Middle frontal gyrus (tissue), 1 donor: Measurements from ENCODE around the gene COL13A1.

ENCODE experiments used
- DNase-seq: peaks from one replicate; pipeline ENCODE4 v3.0.0-alpha.2; 2015; ENCODE audit warnings: low spot score; ENCODE audit errors: extremely low spot score

COL13A1 gene

DNA sequence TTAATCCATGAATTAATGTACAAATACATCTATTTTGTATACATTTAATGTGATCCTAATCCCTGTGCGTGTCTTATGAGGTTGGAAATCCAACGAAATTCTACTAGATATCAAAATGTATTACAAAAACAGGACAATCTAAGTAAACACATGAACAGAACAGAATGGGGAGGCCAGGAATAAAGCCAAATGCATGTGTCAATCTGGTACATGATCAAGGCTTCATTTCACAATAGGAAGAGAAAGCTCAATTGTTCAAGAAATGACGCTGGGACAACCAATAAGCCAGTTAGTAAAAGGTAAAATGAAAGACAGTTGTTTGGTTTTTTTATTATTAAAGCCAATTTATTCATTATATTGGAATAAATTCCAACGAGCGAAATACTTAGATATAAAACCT, 83.0 kb downstream of the COL13A1 start:
- no peak for DNase-seq

DNA sequence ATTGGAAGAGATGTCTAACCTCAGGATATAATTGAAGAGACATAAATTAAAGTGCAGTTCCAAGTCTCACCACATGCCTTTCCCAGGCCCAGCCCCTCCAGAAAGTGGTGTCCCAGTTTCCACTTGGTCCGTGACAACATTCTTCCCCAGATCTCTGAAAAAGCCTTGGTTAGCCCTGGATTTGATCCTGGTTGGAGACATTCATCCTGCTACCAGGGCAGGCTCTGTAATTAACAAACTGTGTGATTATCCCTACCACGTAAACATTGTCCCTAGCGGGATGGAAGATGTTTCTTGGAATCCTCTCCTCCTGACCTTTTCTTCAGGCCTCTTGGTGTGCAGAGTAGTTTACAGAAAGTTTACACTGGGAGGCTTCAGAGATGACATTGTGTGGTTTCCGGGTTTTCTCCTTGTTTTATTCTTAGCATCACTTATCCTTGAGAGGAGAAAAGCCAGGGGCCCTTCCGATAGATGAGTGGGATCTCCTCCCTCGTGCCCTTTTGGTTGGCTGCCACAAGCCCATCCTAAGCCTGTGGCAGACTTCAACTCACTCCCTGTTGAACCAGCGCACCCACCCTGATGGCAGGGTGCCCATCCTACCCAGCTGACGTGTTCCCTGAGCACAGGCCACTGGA, 83.8 kb downstream of the COL13A1 start:
- DNase-seq = no peak

DNA sequence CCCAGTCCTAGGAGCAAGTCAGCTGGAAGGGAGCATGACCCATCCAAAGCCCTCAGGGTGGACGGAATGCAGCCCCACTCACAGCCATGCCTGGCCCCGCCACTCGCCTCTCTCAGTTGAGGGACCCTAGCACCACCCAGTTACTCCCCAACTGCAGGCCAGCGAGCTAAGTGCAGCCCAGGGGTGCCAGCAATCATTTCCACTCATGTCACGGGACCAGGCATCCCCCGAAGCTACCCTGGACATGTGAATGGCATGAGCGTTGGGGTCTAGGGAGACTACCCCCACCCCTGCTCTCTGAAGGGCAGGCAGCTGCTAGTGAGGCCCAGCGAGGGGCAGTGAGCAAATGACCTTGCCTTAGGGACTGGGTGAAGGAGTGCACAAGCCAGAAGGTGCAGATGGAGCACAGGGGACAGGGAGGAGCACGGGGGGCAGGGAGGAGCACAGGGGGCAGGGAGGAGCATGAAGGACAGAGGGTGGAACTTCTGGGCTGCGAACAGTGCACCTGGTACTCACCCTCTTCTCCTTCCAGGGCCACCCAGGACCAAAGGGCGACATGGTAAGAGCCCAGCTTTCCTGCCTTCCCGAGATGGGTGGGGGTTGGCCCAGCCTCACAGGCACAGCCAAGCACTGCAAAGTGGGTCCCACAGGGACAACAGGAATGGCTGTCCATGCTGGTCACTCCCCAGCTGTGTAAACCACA, 87.3 kb downstream of the COL13A1 start:
- DNase-seq = no peak

DNA sequence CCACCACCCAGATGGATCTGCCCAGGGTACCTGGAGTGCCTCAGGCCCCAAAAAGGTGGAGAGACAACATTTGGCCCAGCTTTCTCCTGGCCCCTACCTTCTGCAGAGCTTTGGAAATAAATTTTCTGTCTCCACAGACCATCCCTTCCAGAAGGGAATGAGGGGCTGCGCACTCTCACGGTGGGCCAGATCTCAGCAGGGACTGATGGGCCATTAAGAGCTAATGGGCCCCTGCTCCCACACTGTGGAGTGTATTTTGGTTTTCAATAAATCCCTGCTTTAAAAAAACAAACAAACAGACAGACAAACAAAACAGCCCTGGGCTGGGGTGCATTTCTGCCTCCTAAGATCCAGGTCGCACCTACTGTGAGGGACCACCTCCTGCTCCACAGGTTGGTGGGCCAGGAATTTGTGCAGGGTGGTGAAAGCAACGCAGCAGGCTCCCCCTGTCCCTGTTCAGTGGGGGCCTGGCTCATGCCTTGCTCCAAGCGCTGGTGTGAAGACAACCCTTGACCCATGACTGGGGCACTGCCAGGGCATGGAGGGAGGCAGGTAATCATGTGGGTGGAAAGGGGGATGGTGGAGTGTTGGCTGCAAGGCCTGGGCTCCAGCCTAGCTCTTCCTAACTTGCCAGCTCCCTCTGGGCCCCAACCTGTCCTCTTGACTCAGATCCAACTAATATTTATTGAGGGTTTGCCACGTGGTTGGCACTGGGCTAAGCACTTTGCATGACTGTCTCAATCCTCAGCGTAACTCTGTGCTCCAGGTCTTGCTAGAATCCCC, 88.5 kb downstream of the COL13A1 start:
- no peak for DNase-seq

DNA sequence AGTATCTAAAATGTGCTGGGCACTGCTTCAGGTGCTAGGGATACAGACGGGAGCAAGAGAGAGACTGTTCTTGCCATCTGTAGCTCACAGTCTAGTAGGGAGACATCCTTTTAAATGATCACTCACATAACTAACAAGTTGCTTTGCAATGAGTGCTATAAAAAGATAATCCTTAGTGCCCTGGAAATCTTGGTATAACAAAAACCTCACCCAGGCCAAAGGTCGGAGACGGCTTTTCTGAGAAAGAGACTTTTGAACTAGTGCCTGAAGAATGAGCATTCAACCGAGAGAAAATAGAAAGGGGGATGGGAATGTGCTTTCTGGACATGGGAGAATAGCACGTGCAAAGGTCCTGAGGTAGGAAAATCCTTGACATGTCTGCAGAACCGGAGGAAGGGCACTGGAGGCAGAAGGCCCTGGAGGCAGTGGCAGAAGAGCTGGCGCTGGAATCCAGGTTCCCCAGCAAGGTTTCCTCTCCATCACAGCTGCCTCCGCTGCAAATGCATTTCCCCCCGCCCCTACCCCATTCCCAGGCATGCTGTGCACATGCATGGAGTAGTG, 89.4 kb downstream of the COL13A1 start:
- DNase-seq = no peak

DNA sequence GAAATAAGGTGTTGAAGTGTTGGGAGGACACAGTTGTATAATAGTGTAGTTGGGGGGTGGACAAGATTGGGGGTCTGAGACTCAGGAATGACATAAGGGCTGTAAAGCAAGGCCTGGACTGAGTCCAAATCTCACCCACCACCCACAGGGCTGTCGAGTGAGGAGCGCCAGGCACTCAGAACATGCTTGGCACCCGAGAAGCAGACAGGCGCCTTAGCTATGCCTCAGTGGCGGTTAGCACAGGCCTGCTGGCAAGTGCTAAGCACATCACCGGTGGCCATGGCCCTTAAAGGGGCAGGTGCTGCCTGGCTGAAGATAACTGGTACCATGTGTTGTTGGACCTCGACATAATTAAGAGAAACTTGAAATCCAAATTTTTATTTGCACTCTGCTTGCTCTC, 90.7 kb downstream of the COL13A1 start:
- DNase-seq = no peak

DNA sequence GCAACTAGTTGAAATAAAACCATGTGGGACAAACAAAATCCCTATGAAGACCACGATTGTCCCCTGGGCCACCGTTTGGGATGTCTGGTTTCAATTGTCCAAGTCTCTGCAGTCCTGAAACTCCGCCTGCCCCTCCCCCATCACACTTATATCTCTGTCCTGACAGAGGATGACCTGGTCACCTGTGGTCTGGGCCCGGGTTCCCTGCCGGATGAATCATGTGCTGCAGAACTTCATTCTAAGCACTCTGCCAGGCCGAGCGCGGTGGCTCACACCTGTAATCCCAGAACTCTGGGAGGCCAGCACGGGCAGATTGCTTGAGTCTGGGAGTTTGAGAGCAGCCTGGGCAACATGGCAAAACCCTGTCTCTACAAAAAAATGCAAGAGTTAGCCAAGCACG, 91.1 kb downstream of the COL13A1 start:
- DNase-seq = no peak

DNA sequence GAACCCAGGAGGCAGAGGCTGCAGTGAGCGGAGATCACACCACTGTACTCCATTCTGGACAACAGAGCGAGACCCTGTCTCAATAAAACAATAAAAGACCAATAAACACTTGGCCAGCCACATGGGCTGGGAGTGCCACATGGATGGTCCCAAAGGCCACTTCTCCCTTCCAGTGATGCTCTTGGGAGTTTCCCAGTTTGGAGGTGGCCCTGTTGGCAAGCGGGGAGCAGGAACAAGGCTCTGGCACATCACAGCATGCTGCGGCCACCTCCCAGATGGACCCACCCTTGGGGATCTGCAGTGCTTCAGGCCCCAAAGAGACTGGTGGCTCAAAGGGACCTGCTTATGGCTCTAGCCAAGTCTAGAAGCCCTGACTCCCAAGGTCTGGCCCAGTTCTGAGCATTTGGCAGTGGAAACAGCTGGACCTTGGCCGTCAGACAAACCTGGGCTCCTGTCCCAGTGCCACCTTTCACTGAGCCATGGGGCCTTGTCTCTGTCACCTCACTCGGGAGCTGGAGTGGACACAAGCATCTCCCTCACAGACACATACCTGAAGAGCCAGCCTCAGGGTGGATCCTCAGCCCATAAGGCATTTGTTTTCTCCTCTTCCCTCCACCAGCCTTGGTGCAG, 91.7 kb downstream of the COL13A1 start:
- no peak for DNase-seq

DNA sequence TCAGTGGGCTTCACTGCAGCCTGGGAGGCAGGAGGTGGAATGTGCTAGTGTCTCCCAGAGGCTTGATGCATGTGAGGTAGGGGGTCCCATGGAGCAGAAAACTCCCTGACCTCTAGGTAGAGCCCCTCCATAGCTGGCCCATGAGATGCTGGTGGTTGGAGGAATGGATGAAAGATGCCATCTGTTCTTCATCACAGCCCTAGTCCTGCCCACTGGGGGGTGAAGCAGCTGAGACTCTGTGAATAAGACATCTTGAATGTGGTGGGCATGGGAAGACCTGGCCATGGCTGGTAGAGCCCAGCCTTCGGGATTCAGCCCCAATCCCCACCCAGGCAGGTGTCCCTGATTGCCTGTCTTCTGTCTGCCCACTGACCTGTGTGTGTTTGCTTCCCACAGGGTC, 92.5 kb downstream of the COL13A1 start:
- no peak for DNase-seq

DNA sequence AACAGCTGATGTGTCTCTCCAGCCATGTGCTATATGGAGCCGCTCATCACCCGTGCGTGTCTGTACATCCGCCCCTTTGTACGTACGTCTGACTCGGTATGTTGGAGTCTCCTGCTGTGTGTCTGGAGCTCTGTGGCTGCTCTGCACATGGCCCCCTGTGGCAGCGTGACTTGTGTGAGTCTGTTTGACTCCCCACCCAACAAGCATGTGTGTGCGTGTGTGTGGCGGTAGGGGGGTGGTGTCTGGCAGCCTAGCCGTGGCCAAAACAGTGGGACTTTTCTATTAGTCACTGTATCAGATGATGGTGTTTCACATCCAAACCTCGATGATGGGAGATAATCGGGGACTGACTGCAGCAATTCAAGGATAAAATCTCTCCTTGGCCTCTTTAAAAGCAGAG, 94.1 kb downstream of the COL13A1 start:
- DNase-seq = no peak

DNA sequence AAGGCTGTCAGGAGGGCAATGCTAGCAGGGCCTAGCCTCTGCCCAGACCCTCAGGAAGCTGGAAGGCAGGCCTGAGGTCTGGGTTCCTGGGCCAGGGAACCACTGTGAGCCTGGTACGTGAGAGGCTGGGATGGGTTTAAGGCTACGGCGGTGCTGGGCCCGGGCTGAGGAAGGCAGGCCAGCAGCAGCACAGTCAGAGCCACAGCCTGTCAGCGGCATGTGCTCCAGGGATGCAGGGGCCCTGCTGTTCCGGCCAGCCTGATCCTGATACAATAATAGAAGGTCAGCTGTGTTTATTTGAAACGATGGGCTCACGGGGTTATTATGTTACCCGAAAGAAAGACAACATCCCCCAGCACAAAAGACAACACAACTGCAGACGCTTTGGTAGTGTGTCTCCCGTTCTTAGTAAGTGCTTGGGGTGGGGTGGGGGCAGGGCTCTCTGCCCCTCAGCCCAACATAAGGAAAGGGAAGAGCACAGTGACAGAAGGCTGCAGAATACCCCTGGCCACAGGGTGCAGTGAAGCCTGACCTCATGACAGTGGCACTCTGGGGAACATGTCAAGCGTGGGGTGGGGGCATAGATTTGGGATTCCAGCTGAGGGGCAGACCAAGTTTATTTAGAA, 95.0 kb downstream of the COL13A1 start:
- DNase-seq = no peak

DNA sequence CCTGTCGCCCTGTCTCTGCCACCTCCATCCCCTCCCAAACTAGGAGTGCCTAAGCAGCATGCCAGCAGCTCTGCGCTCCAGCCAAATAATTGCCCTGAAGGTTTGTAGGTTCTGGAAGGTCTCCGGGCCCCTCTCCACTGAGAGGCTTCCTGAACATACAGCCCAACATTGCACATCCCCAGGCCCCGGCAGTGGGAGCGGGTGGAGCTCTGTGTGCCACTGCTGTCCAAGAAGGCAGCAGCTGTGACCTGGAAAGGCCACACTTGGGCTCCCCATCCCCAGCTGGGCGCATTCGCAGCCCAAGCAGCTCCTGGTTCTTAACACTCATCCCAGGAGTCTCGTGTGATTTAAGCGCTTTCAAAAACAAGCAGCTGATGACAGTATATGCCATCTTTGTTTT, 95.7 kb downstream of the COL13A1 start:
- DNase-seq = no peak

DNA sequence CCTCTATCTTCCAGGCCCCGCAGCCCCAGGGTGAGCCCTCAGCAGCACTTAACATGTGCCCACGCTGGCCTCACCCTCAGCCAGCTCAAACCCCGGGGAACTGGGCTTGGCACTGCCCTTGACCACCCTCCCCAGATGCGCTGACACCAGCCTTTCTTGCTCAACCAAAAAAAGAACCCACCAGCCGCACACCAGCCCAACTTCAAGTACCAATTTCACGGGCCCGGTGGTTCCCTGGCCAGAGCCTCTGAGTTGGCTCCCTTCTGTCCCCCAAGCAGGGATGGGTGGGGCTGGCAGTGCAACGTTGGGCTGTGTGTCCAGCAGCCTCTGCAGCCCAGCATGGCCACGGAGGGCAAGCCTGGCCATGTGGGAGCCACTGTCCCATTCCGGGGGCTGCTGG, 96.3 kb downstream of the COL13A1 start:
- no peak for DNase-seq

DNA sequence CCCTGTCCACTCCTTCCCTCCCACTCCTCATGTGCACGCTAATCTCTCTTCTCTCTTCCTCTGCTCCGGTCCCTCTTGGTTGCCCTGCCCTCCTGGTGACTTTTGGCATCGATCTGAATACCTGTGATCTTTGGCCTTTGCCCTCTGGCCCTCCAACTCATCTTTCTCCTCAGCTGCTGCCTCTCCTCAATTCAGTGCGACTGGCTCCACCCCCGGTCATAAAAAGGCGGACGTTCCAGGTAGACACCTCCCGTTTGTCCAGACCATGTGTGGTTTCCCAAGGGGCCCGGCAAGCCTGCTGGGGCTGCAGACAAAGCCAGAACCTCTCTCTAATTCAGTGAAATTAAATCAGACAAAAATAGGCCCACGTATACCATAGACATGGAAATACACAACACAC, 96.8 kb downstream of the COL13A1 start:
- no peak for DNase-seq

DNA sequence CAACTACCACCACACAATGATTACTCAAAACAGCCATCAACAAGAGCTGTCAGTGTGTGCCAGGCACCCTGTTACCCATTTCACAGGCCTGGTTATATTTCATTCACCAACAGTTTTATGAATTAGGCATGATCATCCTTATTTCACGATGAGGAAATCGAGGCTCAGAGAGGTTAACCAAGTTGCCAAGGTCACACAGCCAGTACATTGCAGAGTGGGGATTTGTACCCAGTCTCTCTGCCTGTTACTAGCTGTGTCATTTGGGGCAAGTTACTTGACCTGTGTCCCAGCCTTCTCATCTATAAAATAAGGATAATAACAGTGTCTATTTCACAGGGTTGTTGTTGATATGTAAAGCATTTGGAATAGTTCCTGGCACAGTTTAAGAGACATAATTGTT, 97.2 kb downstream of the COL13A1 start:
- DNase-seq = no peak

DNA sequence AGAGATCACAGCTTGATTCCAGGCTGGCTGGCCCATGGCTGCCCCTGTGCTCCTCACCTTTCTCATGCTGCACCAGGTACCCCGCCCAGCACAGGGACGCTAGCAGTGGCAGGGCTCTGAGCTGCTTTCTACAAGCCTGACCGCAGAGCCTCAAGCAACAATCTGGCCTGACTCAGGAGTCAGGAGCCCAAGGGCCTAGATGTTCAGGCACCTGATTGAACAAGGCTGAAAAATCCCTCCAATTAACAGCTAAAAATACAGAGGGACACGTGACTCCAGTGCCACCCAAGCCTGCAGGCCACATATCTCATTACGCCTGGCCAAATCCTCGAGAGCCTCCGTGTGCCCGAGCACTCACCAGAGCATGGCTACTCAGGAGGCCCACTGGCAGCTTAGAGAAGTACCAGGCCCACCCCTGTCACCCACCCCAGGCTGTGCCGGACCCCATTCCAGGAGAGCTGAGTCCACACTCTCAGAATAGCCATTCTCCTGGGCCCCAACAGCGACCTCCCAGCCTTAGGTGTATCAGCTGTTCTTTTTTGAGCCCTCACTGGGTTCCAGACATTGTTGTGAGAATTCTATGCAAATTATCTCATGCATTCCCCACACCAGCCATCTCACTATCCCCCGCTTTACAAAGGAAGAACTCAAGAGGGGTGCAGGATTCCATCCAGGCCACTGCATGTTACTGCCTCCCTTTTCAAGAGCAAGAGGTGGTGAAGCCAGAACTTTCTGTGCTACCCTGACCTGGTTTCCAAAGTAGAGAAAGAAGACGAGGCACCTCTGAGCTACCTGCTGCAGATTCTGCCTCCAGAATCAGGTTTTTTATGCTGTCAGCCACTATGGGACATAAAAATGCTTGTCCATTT, 98.3 kb downstream of the COL13A1 start:
- DNase-seq = no peak

DNA sequence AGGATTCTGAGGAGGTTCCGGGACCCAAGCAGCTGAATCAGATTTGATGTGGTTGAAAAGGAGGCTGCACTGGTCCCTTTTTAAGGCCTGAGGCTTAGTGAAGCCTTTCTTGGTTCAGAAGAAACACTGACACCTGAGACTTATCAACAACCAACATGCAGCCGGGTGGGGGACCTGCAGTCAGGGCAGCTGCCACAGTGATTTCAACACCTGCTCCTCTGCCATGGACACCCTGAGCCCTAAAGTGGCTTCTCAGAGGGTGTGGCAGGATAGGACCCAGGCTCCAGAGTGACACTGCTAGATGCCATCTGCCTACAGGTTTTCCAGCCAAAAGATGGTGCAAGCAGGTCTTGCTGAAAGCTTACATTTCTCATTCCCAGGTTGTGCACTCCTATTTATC, 99.3 kb downstream of the COL13A1 start:
- no peak for DNase-seq

DNA sequence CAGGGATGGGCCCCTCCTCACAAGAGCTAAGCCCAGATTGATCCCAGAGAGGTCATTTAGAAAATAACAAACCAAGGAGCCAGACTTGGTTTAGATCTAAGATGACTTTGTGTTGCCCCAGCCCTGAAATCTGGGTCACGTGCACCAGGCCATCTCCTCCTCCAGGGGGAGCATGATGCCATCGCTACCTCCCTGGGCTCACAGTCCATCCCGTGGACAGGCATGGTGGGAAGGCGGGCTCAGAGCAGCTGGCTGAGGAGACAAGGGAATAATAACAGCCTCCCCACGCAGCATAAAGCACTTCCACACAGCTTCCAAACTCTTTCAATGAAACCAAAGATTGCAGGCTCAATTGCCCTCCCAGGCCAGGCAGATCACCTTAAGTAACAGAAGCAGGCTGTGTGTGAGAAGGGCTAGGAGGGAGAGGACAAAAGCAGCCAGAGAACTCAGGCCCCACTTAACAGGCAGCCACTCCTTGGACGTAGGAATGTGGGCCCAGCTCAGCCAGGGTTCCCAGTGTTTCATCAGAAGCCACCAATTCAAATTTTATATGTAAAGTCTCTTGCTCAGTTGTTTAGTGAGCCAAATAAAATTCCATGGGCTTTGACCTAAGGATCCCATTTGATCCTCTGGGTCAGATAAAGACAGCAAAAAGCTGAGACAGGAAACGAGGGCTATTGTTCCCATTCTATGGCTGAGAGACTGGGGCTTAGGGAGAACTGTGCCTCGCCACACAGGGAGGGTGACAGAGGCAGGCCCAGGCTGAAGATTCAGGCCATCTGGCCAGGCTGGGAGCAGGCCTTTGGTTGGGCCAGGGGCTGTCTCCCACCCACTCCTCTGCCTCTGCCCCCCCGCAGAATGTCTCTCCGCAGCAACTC, 100.2 kb downstream of the COL13A1 start:
- DNase-seq = no peak

DNA sequence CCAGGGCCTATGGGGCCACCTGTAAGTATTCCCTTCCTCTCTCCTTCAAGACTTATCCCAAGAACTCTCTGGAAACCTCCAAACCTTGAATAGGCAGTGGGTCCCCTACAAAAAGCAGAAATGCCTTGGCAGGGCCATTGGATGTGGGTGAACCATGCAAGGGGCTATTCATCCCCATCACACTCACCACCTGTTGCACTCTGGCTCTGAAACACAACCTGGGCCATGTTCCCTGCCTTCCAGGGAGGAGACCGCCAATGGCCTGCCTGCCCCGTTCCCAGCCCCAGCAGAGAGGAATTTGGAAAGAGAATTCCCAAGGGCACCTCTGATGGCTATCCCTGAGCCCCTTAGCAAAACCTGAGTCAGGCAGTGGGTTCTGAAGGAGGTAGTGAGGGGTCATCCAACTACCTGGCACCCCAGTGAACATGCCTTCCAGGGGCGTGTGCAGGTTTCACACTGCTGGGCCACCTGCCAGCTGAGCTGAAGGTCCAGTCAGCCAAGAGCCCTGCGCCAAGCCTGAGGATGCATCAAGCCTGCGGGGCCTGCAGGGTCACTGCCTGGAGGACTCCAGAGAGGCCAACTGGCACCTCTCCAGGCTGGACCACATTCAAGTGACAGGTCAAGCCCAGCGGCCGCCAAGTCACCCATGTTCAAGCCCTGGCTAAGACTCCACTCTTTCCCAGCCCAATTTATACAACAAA, 101.3 kb downstream of the COL13A1 start:
- DNase-seq = no peak
